ENCODE measurements around the gene SLAMF9.
"Not testable (repeated sequence)": the region's sequence is repeated elsewhere in the genome, so short reads cannot be mapped to it uniquely, and the experiment has no call there.

SLAMF9 gene

GRCh38 chr1:159920202-159920601 is 33.8 kb downstream of the SLAMF9 start:
- no peak for DNase-seq

DNA sequence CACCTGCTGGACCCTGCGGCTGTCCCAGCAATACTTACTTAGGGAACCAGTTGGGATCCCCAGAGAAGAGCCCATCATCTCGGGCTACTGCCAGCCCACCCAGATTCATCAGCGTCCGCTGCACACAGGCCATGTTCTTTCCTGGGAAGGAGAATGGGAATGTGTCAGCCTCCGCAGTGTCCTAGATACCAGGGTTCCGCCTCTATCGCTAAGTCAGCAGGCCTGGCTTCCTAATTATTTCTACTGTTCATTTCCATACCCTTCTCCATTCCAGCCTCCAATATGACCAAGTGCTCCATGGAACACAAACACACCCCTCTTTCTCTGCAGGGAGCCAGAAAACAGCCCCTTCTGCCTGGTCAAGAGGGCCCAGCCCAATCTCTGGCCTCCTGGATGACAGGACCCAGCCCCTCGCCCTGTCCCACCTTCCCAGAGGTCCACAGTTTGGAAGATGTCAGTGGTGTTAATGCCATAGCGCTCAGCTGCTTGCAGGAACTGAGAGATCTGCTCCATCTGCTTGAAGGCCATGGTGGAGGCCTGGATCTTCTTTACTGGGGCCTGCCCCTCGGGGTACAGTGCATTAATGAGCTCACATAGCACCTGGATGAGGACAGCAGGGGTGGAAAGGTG is 34.7 kb downstream of the SLAMF9 start:
- no peak for DNase-seq

DNA sequence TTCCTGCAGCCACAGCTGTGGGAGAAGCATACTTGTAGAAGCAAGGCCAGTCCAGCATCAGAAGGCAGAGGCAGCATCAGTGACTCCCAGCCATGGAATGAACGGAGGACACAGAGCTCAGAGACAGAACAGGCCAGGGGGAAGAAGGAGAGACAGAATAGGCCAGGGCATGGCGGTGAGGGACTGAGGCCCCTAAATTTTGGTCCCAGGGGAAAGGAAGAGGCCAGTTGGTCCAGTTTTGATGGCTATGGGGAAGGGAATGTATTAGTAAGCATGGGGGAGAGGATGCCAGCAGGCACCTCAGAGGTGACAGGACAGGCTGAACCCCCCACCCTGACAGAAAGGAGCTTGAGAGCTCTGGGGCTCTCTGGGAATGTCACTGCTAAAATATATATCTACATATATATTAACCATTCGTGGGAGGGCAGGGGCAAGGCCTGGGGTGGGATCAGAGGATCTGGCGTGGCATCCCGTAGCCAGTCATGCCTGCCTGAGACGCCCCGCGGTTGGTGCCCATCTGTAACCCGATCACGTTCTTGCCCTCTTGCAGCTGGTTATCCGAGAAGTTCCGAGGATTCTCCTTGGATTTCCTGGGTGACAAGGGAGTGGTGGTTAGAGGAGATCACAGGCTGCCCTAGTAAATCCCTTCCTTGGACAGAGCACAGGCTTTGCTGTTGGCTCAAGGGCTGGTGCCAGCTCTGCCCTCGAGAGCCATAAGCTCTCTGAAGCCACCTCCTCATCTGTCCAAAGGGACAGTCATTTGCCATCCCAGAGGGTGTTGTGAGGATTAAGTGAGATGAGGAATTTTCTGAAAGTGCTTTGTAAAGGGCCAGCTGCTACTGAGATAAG is 35.5 kb downstream of the SLAMF9 start:
- DNase-seq, result no peak

DNA sequence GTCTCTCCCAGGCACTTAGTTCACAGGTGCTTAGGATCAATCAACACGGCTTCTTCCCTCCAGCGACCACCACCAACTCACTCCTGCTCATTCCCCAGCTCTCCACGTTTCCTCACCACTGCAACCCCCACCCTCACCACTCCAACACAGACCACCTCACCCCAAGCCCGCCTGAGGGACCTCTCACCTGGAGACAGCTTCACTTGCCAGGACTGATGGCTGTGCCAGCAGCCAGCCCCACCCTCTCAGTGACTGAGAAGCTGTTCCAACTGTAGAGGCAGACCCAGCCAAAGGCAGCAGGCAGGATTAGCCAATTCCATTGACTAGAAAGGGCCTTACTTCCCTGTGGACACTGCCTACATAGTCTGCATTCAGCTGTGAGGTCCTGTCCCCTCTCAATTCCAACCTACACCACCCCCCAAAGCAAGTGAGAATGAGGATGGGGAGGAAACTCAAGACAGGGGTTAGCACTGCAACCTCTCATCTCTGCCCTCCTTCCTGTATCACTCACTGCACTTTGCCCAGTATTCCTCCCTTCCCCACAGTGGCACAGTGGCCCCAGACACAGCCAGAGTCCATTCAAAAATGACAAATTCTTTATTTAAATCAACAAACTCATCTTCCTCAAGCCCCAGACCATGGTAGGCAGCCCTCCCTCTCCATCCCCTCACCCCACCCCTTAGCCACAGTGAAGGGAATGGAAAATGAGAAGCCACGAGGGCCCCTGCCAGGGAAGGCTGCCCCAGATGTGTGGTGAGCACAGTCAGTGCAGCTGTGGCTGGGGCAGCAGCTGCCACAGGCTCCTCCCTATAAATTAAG is 36.3 kb downstream of the SLAMF9 start:
- DNase-seq, result no peak

DNA sequence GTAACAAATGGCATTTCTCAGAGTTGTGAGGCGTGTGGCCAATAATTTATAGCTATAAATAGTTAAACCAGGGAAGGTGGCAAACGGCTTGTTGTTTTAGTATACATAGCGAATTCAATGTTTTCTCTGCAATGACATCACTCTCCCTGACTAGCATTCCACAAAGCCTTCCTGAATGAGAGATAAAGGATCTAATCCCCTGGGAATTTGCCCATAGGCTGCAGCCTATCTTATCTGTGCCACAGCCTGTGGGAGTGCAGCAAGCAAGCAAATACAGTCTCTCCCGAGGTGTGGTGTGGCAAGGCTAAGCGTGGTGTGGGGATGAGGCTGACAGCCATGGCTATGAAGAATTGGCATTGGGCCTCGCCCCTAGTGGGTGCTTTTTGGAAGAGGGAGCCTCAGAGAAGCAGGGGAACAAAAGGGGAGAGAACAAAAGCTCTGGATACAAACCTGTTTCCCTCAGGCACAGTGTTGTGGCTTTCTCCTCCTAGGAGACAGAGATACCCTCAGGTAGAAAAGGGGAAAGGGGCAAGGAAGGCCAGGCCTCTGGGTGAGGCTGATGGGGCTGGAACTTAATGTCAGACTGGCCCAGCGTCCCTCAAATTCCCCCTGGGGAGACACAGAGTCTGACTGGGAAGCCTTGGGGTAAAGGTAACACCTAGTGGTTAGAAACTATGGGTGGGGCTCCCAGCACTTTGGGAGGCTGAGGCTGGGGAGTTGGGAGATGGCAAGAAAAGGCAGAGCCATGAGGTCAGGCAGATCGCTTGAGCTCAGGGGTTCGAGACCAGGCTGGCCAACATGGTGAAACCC is 37.6 kb downstream of the SLAMF9 start:
- DNase-seq, result no peak

DNA sequence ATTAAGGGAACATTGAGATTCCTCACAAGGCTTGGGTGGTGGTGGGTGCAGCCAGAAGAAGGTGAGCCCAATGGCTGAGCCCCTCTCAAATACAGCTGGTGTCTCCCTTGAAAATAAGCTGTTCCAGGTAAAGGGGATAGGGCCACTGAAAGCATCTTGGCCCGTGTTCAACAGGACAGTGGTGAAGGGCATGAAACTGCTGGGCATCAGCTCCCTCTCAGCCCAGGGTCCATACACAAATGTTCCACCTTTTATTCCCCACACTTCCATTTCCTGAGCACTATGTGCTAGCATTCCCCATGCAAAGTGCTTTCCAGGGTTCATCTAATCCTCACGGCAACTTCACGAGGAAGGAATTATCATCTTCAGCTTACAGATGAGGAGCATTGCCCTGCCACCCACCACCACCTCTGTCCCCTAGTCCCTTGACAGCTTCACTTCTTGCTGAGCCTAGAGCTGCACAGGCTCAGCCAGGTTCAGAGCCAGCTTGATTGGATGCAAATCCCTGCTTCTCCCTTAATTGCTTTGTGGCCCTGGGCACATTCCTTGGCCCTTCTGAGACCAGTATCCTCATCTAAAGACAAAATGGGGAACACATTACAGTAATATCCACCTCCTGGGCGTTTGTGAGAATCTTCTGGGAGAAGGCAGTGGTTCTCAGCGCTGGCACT is 38.3 kb downstream of the SLAMF9 start:
- DNase-seq, result no peak

- no peak for DNase-seq
Measured at GRCh38 chr1:159914252-159915018, 39.6 kb downstream of the SLAMF9 start.

DNA sequence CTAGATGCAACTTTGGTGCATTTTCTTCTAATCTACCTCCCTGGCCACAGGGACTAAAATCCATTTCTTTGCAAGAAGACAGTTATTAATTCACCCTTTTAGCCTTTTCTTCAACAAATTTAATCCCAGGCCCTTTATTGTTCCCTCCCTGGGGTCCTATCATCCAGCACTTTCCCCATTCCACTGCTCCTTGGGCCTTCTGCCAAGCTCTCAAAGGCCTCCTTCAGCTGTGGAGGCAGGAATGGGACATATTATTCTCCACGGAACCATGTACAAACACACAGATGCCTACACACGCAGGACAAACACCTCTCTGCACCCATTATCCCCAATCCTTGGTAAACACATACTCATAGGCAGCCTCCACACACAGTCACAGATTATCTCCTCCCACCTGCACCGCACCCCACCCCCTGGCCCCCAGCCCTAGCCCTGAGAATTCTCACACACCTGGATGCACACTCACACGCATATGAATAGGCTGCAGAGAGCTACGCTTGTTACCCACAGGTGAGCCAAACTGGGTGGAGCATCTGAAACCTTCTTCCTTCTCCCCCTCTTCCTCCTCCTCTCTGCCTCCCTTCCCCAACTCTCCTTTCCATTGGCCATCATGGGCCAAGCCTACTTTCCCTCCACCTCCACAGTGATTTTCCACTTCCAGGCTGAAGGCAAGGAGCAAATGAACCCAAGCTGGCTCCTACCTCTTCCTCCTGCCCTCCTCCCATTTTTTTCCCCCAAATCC is 40.4 kb downstream of the SLAMF9 start:
- no peak for DNase-seq

DNA sequence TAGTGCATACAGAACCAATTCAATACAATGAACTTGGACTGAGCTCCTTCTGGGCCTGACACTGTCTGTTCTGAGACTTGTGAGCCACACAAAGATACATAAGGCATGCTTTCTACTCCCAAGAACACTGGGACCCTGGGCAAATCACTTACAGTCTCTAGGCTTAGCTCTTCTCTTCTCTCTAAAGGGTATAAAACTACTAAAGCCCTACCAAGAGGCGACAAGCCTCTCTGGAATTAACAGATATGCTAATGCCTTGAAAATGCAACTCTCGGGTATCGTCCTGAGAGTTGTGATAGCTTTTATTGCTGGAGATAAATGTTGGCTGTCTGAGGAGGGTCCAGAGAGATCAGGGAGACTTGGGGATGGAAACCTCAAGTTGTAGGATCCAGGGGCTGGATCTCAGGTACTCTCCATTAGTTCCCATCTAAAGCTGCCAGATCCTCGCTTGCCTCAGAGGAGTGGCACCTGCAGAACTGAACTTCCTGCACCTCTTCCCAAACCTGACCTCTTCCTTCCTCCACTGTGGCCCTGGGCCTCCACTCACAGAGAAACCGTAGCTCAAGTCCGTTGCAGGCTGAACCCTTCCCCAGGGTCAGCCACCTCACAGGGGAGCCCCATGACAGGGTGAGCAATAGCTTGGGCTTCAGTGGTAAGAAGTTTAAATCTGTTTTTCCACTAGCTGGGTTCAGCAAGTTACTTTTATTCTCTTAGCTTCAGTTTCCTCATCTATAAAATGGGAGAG is 42.5 kb downstream of the SLAMF9 start:
- no peak for DNase-seq

DNA sequence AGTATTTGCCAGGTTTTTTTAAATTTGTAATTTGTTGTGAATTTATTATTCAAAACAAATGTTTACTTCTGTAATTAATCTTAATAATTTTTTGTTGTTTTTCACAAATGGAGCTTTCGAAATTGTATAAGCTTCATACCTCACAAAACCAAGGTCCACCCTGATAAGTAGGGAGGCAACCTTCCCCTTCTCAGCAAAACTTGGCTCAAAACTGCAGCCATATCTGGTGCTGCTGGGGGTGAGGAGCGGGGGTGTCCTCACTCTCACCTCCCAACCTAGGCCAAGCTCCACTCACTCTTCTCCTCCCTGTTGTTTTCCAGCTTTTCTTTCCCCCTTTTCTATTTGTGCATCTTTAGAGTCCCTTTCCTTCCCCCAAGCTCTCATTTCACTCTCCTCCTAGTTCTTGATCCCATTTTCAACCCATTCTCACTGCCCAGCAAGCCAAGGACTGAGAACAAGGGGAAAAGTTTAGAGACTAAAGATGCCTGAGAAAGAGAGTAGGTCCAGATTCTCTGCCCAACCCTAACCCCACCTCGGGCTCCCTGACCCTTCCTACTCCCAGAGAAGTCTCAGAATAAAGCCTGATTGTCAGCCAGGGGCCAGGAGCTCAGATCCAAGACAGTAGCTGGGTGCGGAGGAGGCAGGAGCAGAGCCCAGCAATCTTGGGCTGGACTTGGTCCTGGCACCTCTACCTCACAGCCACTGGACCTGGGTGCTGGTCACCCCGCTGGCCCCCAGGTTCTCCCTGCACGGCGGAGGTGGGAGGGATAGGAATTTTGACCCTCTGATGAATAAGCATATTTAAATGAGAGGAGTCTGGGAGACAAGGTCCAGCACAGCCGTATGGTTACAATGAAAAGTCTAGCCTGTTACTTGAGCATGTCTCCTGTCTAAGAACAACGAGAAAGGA is 45.8 kb downstream of the SLAMF9 start:
- no peak for DNase-seq

DNA sequence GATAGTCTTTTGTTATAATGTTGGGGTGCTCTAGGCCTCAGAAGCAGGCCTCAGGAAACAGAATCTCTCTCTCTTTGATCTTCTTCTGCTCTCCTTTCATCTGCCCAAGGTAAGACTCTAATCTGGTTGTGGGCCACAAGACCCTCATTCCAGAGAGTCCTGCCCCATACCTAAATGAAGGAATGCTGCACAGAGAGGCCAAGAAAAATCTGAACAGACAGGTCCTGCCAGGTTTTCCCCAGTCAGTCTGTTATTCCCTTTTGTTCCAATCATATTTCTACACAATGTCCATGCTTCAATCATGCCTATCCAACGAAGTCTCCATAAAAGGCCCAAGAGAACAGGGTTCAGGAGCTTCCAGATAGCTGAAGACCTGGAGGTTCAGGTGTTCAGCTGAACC is 47.1 kb downstream of the SLAMF9 start:
- no peak for DNase-seq

DNA sequence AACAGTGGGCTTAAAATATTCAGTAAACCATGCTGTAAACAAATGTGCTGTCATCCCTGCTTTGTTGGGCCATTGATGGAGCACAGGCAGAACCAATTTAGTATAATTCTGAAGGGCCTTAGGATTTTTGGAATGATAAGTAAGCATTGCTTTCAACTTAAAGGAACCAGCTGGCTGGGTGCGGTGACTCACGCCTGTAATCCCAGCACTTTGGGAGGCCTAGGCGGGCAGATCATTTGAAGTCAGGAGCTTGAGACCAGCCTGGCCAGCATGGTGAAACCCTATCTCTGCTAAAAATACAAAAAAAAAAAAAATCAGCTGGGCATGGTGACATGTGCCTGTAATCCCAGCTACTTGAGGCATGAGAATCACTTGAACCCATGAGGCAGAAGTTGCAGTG is 50.0 kb downstream of the SLAMF9 start:
- not testable (repeated sequence) for DNase-seq

DNA sequence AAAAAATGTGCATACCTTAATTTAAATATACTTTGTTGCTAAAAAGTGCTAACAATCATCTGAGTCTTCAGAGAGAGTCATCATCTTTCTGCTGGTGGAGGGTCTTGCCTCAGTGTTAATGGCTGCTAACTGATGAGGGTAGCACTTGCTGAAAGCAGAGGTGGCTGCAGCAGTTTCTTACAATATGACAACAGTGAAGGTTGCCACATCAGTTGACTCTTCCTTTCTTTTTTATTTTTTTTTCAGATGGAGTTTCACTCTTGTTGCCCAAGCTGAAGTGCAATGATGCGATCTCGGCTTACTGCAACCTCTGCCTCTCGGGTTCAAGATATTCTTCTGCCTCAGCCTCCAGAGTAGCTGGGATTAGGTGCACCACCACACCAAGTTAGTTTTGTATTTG is 51.5 kb downstream of the SLAMF9 start:
- DNase-seq, result no peak

Data from CD4-positive, alpha-beta T cell treated with Interferon alpha-2 for 1 hour (primary cell).